8988T (cell line): ENCODE results near the gene PXDC1.
"Not testable (repeated sequence)": the region's sequence is repeated elsewhere in the genome, so short reads cannot be mapped to it uniquely, and the experiment has no call there.

Experiments used
- DNase-seq: peaks from one replicate; pipeline ENCODE4 v3.0.0; 2011

PXDC1 gene

GRCh38 chr6:3782876-3783832 is 31.6 kb upstream of the PXDC1 start:
- no peak for DNase-seq

- DNase-seq, result no peak
Measured at GRCh38 chr6:3781504-3781903, 30.0 kb upstream of the PXDC1 start.

- DNase-seq, result no peak
Measured at GRCh38 chr6:3779574-3779849, 28.0 kb upstream of the PXDC1 start.

GRCh38 chr6:3778701-3779573 is 27.4 kb upstream of the PXDC1 start:
- no peak for DNase-seq

- no peak for DNase-seq
Measured at GRCh38 chr6:3777730-3778461, 26.4 kb upstream of the PXDC1 start.

- DNase-seq, result no peak
Measured at GRCh38 chr6:3776881-3777507, 25.5 kb upstream of the PXDC1 start.

- no peak for DNase-seq
Measured at GRCh38 chr6:3775847-3776246, 24.3 kb upstream of the PXDC1 start.

GRCh38 chr6:3775386-3775785 is 23.9 kb upstream of the PXDC1 start:
- no peak for DNase-seq

- no peak for DNase-seq
Measured at GRCh38 chr6:3773678-3774298, 22.3 kb upstream of the PXDC1 start.

- not testable (repeated sequence) for DNase-seq
Measured at GRCh38 chr6:3772127-3772999, 20.9 kb upstream of the PXDC1 start.

GRCh38 chr6:3771407-3772011 is 20.0 kb upstream of the PXDC1 start:
- DNase-seq, result no peak

GRCh38 chr6:3770023-3770720 is 18.7 kb upstream of the PXDC1 start:
- no peak for DNase-seq

GRCh38 chr6:3769610-3770009 is 18.1 kb upstream of the PXDC1 start:
- DNase-seq, result no peak

- no peak for DNase-seq
Measured at GRCh38 chr6:3768502-3768901, 17.0 kb upstream of the PXDC1 start.

GRCh38 chr6:3767483-3767882 is 16.0 kb upstream of the PXDC1 start:
- not testable (repeated sequence) for DNase-seq

- DNase-seq, result no peak
Measured at GRCh38 chr6:3766214-3766613, 14.7 kb upstream of the PXDC1 start.

GRCh38 chr6:3765415-3765814 is 13.9 kb upstream of the PXDC1 start:
- DNase-seq, result no peak

- DNase-seq, result no peak
Measured at GRCh38 chr6:3764516-3765335, 13.2 kb upstream of the PXDC1 start.

- DNase-seq, result no peak
Measured at GRCh38 chr6:3762852-3763251, 11.3 kb upstream of the PXDC1 start.
